HepG2 (cell line): ENCODE measurements around the gene SEBOX. TPM values are rescaled to one million over a fixed set of nuclear protein-coding genes. Genes with fewer than 3 reads are reported as not detected.

Experiments
- BORCS8-MEF2B ChIP-seq: sonication (generic); formaldehyde crosslinking; IDR thresholded peaks from 2 replicates; pipeline ENCODE4 v1.8.0; 2022; ENCODE audit warnings: mild to moderate bottlenecking, missing genetic modification reagents
- CBX1 ChIP-seq: IDR thresholded peaks from one replicate; pipeline ENCODE4 v1.6.1; 2016; ENCODE audit warnings: antibody characterized with exemption, low read depth
- FOSL2 ChIP-seq: sonication (generic); formaldehyde crosslinking; IDR thresholded peaks from 2 replicates; pipeline ENCODE4 v1.4.0; 2020; ENCODE audit warnings: missing genetic modification reagents
- MAFF ChIP-seq: IDR thresholded peaks from 2 replicates; pipeline ENCODE4 v1.6.1; 2011; ENCODE audit warnings: low read depth, low read length, improper control_type of control experiment
- MAFK ChIP-seq, 2 experiments: IDR thresholded peaks in 1 of 2; conservative IDR thresholded peaks in 1 of 2; 2 replicates each; pipeline ENCODE4 v1.6.1; 2011; ENCODE audit warnings: improper control_type of control experiment in 2 of 2, low read length in 2 of 2
- PRMT3 ChIP-seq: sonication (generic); formaldehyde crosslinking; IDR thresholded peaks from 2 replicates; pipeline ENCODE4 v1.8.1; 2022; ENCODE audit warnings: low read depth, mild to moderate bottlenecking, moderate library complexity, missing genetic modification reagents, borderline replicate concordance
- SP2 ChIP-seq: sonication (generic); formaldehyde crosslinking; IDR thresholded peaks from 2 replicates; pipeline ENCODE4 v1.5.1; 2020; ENCODE audit warnings: mild to moderate bottlenecking, missing genetic modification reagents
- SRSF4 ChIP-seq: fragments of 200-400 bp; formaldehyde crosslinking; IDR thresholded peaks from one replicate; pipeline ENCODE4 v1.6.1; 2018; ENCODE audit warnings: mild to moderate bottlenecking, low read depth, low read length, moderate library complexity; ENCODE audit not compliant: poor library complexity, severe bottlenecking
- TSC22D2 ChIP-seq: sonication (generic); formaldehyde crosslinking; IDR thresholded peaks from 2 replicates; pipeline ENCODE4 v1.5.1; 2020; ENCODE audit warnings: missing genetic modification reagents, mild to moderate bottlenecking, borderline replicate concordance
- ZNF121 ChIP-seq: sonication (generic); formaldehyde crosslinking; IDR thresholded peaks from 2 replicates; pipeline ENCODE4 v1.5.0; 2020; ENCODE audit warnings: mild to moderate bottlenecking, missing genetic modification reagents
- ZNF34 ChIP-seq: sonication (generic); formaldehyde crosslinking; IDR thresholded peaks from 2 replicates; pipeline ENCODE4 v1.4.0; 2020; ENCODE audit warnings: mild to moderate bottlenecking, missing genetic modification reagents, borderline replicate concordance
- polyA plus RNA-seq, 8 experiments: library from polyadenylated mRNA; depleted of rRNA in 3 of 8; stranded (reverse) in 7 of 8; unstranded in 1 of 8; fragments of >200 nt; fragmentation: Illumina TruSeq in 4 of 8; extraction: Trizol in 4 of 8; gene quantifications; 2 replicates each; pipeline versions ENCODE4 v1.2.1 to v1.2.3, GENCODE V29; 2011 to 2016; ENCODE audit warnings: low read depth in 4 of 8, missing spikeins in 1 of 8, mixed read lengths in 1 of 8; ENCODE audit not compliant: insufficient read depth in 1 of 8
- total RNA-seq, 5 experiments: library from RNA; depleted of rRNA; stranded (reverse); fragments of >200 nt; fragmentation: Illumina TruSeq; extraction: Trizol; gene quantifications; 2 replicates each; pipeline ENCODE4 v1.2.3, GENCODE V29; 2016; ENCODE audit warnings: low read depth in 1 of 5
- TF ChIP-seq, protein P1 (sequence below): sonication (generic); formaldehyde crosslinking; IDR thresholded peaks from 2 replicates; pipeline ENCODE4 v1.9.0; 2021; ENCODE audit warnings: missing genetic modification reagents, mild to moderate bottlenecking, borderline replicate concordance
- TF ChIP-seq, protein P2 (sequence below): sonication (generic); formaldehyde crosslinking; IDR thresholded peaks from 2 replicates; pipeline ENCODE4 v1.4.0; 2020; ENCODE audit warnings: missing genetic modification reagents, mild to moderate bottlenecking, borderline replicate concordance
- TF ChIP-seq, protein P3 (sequence below): sonication (generic); formaldehyde crosslinking; IDR thresholded peaks from 2 replicates; pipeline ENCODE4 v1.5.0; 2020; ENCODE audit warnings: missing genetic modification reagents, mild to moderate bottlenecking, borderline replicate concordance

Gene SEBOX
- total and polyA plus RNA-seq, 2 of the 13 experiments (the other 11 are each of a cell fraction or from before 2014, with no cell fraction given): not detected

DNA sequence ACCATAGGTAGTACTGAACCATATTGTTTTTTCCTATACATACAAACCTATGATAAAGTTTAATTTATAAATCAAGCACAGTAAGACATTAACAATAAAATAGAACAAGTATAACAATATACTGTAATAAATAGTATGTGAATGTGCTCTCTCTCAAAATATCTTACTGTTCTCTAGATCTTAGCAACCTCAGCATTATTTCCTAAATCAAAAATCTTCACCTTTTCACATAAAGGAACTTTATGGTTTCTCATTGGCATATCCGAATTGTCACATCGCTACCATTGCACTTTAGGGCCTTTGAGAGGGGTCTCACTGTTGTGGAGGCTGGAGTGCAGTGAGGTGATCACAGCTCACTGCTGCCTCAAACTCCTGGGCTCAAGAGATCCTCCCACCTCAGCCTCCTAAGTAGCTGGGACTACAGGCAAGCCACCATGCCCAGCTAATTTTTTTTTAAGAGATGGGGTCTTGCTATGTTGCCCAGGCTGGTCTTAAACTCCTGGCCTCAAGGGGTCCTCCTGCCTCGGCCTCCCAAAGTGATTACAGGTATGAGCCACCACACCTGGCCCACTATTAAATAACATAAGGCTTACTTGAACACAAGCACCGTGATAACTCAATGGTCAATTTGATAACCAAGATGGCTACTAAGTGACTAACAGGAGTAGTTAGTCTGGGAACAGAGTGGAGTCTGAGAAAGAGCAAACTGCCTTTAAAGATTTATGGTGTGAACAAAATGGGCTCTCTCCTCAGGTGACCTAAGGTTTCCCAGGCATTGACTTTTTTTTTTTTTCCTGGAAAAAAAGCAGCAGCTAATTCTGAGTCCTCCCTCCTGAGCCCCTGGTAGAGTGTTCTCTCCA lies 48.9 kb downstream of the SEBOX start (continued):
- TF ChIP-seq, protein P1, sequence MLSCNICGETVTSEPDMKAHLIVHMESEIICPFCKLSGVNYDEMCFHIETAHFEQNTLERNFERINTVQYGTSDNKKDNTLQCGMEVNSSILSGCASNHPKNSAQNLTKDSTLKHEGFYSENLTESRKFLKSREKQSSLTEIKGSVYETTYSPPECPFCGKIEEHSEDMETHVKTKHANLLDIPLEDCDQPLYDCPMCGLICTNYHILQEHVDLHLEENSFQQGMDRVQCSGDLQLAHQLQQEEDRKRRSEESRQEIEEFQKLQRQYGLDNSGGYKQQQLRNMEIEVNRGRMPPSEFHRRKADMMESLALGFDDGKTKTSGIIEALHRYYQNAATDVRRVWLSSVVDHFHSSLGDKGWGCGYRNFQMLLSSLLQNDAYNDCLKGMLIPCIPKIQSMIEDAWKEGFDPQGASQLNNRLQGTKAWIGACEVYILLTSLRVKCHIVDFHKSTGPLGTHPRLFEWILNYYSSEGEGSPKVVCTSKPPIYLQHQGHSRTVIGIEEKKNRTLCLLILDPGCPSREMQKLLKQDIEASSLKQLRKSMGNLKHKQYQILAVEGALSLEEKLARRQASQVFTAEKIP (CRISPR knock-in tag): no peak
- TF ChIP-seq CBX1 (no peak), PRMT3 (CRISPR knock-in tag) (no peak), MAFF (peak; percentile 45; the same call in 1 of the 2 replicates), SRSF4 (no peak), TSC22D2 (CRISPR knock-in tag) (no peak), ZNF34 (CRISPR knock-in tag) (no peak), BORCS8-MEF2B (CRISPR knock-in tag) (no peak), MAFK (conservative IDR thresholded peaks at IDR 0.05 in 1 of 2, IDR thresholded peaks at IDR 0.05 in 1 of 2; ENCODE audit: low read length in 2 of 2) (peak; percentile 28 to 64; a peak in 3 of 4 replicates), FOSL2 (CRISPR knock-in tag) (no peak), SP2 (CRISPR knock-in tag) (no peak), ZNF121 (CRISPR knock-in tag) (peak; percentile 83)
- TF ChIP-seq, protein P2, sequence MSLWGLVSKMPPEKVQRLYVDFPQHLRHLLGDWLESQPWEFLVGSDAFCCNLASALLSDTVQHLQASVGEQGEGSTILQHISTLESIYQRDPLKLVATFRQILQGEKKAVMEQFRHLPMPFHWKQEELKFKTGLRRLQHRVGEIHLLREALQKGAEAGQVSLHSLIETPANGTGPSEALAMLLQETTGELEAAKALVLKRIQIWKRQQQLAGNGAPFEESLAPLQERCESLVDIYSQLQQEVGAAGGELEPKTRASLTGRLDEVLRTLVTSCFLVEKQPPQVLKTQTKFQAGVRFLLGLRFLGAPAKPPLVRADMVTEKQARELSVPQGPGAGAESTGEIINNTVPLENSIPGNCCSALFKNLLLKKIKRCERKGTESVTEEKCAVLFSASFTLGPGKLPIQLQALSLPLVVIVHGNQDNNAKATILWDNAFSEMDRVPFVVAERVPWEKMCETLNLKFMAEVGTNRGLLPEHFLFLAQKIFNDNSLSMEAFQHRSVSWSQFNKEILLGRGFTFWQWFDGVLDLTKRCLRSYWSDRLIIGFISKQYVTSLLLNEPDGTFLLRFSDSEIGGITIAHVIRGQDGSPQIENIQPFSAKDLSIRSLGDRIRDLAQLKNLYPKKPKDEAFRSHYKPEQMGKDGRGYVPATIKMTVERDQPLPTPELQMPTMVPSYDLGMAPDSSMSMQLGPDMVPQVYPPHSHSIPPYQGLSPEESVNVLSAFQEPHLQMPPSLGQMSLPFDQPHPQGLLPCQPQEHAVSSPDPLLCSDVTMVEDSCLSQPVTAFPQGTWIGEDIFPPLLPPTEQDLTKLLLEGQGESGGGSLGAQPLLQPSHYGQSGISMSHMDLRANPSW: no peak
- TF ChIP-seq, protein P3, sequence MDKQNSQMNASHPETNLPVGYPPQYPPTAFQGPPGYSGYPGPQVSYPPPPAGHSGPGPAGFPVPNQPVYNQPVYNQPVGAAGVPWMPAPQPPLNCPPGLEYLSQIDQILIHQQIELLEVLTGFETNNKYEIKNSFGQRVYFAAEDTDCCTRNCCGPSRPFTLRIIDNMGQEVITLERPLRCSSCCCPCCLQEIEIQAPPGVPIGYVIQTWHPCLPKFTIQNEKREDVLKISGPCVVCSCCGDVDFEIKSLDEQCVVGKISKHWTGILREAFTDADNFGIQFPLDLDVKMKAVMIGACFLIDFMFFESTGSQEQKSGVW (CRISPR knock-in tag): no peak
